Smooth muscle cell (in vitro differentiated cells): ENCODE data around the gene PDE4D. TPM values are rescaled to one million over a fixed set of nuclear protein-coding genes. Genes with fewer than 3 reads are reported as not detected.

ENCODE experiments used
- DNase-seq: peaks from one replicate; lab custom pipeline; 2025; ENCODE audit not compliant: unreplicated experiment; lab: John Stamatoyannopoulos, UW
- H2AFZ ChIP-seq: fragments of 200-600 bp; sonication (generic); 2 replicates; pipeline ENCODE4 v1.6.0; 2016; ENCODE audit warnings: antibody characterized with exemption, low read depth, mild to moderate bottlenecking
- H3F3A ChIP-seq: fragments of 200-600 bp; sonication (generic); 2 replicates; pipeline ENCODE4 v1.6.0; 2017; ENCODE audit warnings: antibody characterized with exemption, low read depth
- H3K27ac ChIP-seq: fragments of 200-600 bp; sonication (generic); 2 replicates; pipeline ENCODE4 v1.5.1; 2016; ENCODE audit warnings: low read depth, mild to moderate bottlenecking
- H3K27me3 ChIP-seq: fragments of 200-600 bp; sonication (generic); 2 replicates; pipeline ENCODE4 v1.6.1; 2016; ENCODE audit warnings: low read depth, mild to moderate bottlenecking
- H3K36me3 ChIP-seq: fragments of 200-600 bp; sonication (generic); 2 replicates; pipeline ENCODE4 v1.5.1; 2016; ENCODE audit warnings: low read depth
- H3K4me1 ChIP-seq: fragments of 200-600 bp; sonication (generic); 2 replicates; pipeline ENCODE4 v1.5.1; 2016; ENCODE audit warnings: low read depth
- H3K4me2 ChIP-seq: fragments of 200-600 bp; sonication (generic); 2 replicates; pipeline ENCODE4 v1.6.0; 2016; ENCODE audit warnings: mild to moderate bottlenecking
- H3K4me3 ChIP-seq: fragments of 200-600 bp; sonication (generic); 2 replicates; pipeline ENCODE4 v1.5.1; 2016; ENCODE audit warnings: mild to moderate bottlenecking
- H3K79me2 ChIP-seq: fragments of 200-600 bp; sonication (generic); 2 replicates; pipeline ENCODE4 v1.6.0; 2016; ENCODE audit warnings: low read depth, mild to moderate bottlenecking
- H3K9ac ChIP-seq: fragments of 200-600 bp; sonication (generic); 2 replicates; pipeline ENCODE4 v1.6.0; 2016; ENCODE audit warnings: low read depth
- H3K9me3 ChIP-seq: fragments of 200-600 bp; sonication (generic); replicated peaks from 2 replicates; pipeline ENCODE4 v1.5.1; 2016; ENCODE audit warnings: low read depth
- H4K20me1 ChIP-seq: fragments of 200-600 bp; sonication (generic); 2 replicates; pipeline ENCODE4 v1.6.0; 2016; ENCODE audit warnings: low read depth
- WGBS: methylation state at CpG from one replicate; pipeline ENCODE4 v1.1.7; 2016; ENCODE audit warnings: low lambda C conversion rate; 5-methylcytosine and 5-hydroxymethylcytosine counted together
- polyA plus RNA-seq: library from polyadenylated mRNA; unstranded; fragments of >200 nt; fragmentation: Nextera tagmentation; extraction: Ambion mirVana; gene quantifications from 2 replicates; pipeline ENCODE4 v1.2.1, GENCODE V29; 2016
- total RNA-seq: library from RNA; depleted of rRNA; stranded (reverse); fragments of >200 nt; gene quantifications from 2 replicates; pipeline ENCODE4 v1.2.3, GENCODE V29; 2014
- TF ChIP-seq, protein P1 (sequence below): fragments of 200-600 bp; sonication (generic); IDR thresholded peaks from 2 replicates; pipeline ENCODE4 v1.5.1; 2017; ENCODE audit warnings: borderline replicate concordance, mild to moderate bottlenecking, antibody characterized with exemption; ENCODE audit not compliant: insufficient read depth, poor library complexity, severe bottlenecking

The PDE4D gene
- total and polyA plus RNA-seq, 2 experiments from 2014 or later, result 16.4 to 61.0 TPM

DNA sequence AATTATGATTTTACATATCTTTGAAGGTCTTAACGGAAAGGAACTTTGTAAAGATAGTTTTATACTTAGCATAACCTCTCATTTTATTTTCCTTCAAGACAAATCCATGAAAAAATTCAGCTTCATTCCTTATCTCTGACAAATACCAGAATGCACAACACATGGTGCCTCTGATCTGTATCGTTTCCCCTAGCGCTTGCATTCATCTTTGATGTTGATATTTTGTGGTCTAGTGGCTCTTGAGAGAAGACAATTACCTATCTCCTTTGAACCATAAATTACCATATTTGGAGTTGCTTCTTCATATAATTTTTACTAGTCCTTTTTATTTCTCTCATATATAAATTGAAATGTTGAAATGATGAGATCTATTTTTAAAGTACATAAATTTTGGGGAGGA, 551.3 kb downstream of the PDE4D start:
- Histone ChIP-seq H4K20me1 (no peaks in the 10 kb centered on the region), H3F3A (no peaks in the 10 kb centered on the region), H3K9me3 (no peaks in the 10 kb centered on the region), H3K36me3 (no peaks in the 10 kb centered on the region), H3K79me2 (no peaks in the 10 kb centered on the region), H3K4me2 (peak overlapping the region; percentile 39), H3K27me3 (no peaks in the 10 kb centered on the region), H3K27ac (no peak overlapping the region), H2AFZ (no peak overlapping the region), H3K4me1 (no peaks in the 10 kb centered on the region), H3K4me3 (no peak overlapping the region), H3K9ac (no peak overlapping the region)
- WGBS, result 32% methylated on average over 3 of the region's 3 CpGs
- TF ChIP-seq, protein P1, sequence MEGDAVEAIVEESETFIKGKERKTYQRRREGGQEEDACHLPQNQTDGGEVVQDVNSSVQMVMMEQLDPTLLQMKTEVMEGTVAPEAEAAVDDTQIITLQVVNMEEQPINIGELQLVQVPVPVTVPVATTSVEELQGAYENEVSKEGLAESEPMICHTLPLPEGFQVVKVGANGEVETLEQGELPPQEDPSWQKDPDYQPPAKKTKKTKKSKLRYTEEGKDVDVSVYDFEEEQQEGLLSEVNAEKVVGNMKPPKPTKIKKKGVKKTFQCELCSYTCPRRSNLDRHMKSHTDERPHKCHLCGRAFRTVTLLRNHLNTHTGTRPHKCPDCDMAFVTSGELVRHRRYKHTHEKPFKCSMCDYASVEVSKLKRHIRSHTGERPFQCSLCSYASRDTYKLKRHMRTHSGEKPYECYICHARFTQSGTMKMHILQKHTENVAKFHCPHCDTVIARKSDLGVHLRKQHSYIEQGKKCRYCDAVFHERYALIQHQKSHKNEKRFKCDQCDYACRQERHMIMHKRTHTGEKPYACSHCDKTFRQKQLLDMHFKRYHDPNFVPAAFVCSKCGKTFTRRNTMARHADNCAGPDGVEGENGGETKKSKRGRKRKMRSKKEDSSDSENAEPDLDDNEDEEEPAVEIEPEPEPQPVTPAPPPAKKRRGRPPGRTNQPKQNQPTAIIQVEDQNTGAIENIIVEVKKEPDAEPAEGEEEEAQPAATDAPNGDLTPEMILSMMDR, result no peak
- no peak for DNase-seq

DNA sequence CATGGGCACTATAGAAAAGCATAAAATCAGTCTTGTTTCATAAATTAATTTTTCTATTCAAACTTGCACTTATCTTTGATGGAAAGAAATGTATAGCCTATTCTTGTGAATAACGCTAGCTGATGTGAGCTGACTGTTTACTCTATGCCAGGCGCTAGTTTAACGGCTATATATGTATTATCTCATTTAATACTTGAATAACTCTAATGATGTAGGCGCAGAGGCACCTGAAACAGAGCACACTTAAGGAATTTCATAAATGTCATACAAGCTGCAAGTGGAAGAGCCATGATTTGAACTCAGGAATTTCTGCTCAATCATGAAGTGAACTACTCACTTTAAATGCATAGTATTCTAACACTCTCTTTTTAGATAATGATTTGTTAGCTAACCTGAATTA, 551.8 kb downstream of the PDE4D start:
- Histone ChIP-seq H3K4me3 (no peak overlapping the region), H3K79me2 (no peaks in the 10 kb centered on the region), H3F3A (no peaks in the 10 kb centered on the region), H3K27ac (no peak overlapping the region), H2AFZ (no peak overlapping the region), H3K36me3 (no peaks in the 10 kb centered on the region), H3K4me1 (no peaks in the 10 kb centered on the region), H3K4me2 (peak overlapping the region; percentile 39), H3K9ac (no peak overlapping the region), H4K20me1 (no peaks in the 10 kb centered on the region), H3K9me3 (no peaks in the 10 kb centered on the region), H3K27me3 (no peaks in the 10 kb centered on the region)
- no peak for DNase-seq
- WGBS, result 93% methylated on average over 4 of the region's 4 CpGs
- TF ChIP-seq, protein P1, result no peak

DNA sequence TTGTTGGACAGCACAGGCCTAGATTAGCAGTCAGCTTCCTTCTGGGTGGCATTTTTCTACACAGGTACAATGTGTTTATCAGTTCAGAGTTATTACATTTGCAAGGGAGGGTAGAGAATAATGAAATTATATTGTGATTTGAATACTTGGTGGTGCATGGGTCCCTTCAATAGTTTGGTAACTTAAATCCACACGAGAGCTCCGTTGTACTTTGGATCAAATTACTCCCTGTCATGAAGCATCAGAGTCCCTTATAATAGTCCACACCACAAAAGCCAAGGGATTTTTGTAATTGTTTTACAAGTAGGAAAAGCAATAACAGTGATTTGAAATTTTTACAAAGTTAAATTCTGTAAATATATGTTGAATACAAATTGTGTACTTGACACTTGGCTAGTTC, 552.4 kb downstream of the PDE4D start:
- no peaks in the 10 kb centered on the region for H3F3A ChIP-seq
- H3K36me3 ChIP-seq, result no peaks in the 10 kb centered on the region
- no peaks in the 10 kb centered on the region for H3K9me3 ChIP-seq
- WGBS, result 90% methylated on average over 2 of the region's 2 CpGs
- no peaks in the 10 kb centered on the region for H3K4me1 ChIP-seq
- no peaks in the 10 kb centered on the region for H3K79me2 ChIP-seq
- H3K9ac ChIP-seq, result no peak overlapping the region
- no peak overlapping the region for H3K27ac ChIP-seq
- no peaks in the 10 kb centered on the region for H4K20me1 ChIP-seq
- H3K27me3 ChIP-seq, result no peaks in the 10 kb centered on the region
- H2AFZ ChIP-seq, result no peak overlapping the region
- no peak overlapping the region for H3K4me3 ChIP-seq
- TF ChIP-seq, protein P1, result no peak
- no peak overlapping the region for H3K4me2 ChIP-seq
- DNase-seq, result no peak

DNA sequence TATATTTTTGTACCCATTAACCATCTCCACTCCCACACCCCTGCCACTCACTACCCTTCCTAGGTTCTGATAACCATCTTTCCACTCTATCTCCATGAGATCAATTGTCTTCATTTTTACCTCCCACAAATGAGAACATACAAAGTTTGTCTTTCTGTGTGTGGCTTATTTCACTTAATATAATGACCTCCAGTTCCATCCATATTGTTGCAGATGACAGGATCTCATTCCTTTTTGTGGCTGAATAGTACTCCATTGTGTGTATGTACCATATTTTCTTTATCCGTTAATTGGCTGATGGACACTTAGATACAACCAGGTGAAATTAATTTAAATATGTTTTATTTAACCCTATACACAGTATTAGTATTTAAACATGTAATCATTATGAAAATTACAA, 552.9 kb downstream of the PDE4D start:
- Histone ChIP-seq H3K4me1 (no peaks in the 10 kb centered on the region), H3K4me3 (no peak overlapping the region), H3K9ac (no peak overlapping the region), H3F3A (no peaks in the 10 kb centered on the region), H3K9me3 (no peaks in the 10 kb centered on the region), H2AFZ (no peak overlapping the region), H4K20me1 (no peaks in the 10 kb centered on the region), H3K36me3 (no peaks in the 10 kb centered on the region), H3K79me2 (no peaks in the 10 kb centered on the region), H3K27me3 (no peaks in the 10 kb centered on the region), H3K4me2 (no peak overlapping the region), H3K27ac (no peak overlapping the region)
- no peak for DNase-seq
- TF ChIP-seq, protein P1, result no peak
- WGBS, result 100% methylated on average over 1 of the region's 1 CpG
